Activated CD4-positive, alpha-beta T cell treated with anti-CD3 and anti-CD28 coated beads, Interleukin-2, amount 50 U/mL, for 24 hours (primary cell): Measurements from ENCODE around the gene WFDC5.

ENCODE experiments used
- DNase-seq, 2 donors: peaks; one replicate each; pipeline ENCODE4 v3.0.0-alpha.2; 2020; ENCODE audit warnings: low read depth in 1 of 2, low spot score in 1 of 2

Gene WFDC5

GRCh38 chr20:45115829-45116228 lies 855 bp upstream of the WFDC5 start:
- no peak for DNase-seq

DNA sequence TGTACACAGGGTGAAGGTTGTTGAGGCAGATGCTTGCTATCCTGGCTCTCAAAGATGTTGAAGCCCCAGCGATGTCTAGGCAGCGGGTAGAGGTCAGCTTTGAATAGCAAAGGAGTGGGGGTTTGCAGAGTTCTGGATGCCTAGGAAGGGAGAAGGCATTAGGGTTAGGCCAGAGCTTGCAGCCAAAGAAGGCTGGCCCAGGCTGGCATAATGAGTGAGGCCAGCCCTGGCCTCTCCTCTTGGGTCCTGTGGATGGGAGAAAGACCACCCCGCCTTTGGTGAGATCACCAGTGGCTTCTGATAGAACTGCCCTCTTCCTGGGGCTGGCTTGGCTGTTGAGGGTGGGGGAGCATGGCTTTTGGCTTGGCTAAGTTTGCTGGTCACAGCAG lies 406 bp upstream of the WFDC5 start:
- DNase-seq, result no peak

- no peak for DNase-seq
These were observed 1.1 kb downstream of the WFDC5 start for GRCh38 chr20:45113865-45114264.

DNA sequence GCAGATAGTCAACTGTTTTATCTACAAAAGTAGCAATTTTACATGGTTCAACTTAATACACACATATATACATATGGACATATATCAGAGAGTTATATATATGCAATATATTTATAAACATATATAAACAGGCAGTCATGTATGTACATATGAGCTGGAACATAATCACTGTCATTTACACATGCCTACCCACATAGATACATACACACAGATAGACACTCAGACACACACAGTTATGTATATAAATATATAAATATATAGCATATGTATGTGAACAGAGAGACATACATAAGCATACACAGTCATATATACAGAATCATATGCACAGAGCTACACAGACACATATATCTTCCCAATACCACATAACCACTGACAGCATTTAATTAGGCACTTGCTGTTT lies 2.2 kb downstream of the WFDC5 start:
- DNase-seq, result no peak

DNA sequence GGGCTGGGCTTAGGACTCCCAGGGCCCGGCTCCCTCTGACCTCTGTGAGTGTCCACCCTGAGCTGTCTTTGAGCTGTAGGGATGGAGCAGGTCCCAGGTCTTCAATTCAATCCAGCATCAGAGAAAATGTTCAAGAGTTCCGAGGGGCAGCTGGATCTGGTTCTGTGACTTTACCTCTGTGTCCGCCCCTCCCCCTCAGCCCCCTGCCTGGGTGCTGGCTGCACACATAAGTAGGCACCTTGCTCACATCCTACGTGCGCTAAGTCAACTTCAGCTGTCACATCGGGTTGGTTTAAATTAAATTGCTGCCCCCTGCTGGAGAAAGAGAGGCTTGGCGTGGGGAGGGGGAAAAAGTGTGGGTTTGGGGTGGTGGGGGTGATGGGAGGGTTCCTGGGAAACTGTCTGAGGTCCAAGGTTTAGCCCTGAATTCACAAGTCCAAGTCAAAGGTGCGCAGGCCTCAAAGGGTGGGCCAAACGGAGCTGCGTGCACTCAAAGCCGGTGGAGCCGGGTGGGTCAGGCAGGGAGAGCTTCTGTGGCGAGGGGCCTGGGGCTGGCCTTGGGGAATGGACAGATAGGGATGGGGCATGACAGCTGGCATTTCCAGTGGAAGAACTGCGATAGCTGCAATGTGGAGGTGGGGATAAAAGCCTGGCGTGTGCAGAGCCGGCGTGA lies 3.0 kb downstream of the WFDC5 start:
- no peak for DNase-seq

- DNase-seq, result no peak
These were observed 3.7 kb downstream of the WFDC5 start for GRCh38 chr20:45111285-45111684.

- DNase-seq, result no peak
These were observed 4.7 kb downstream of the WFDC5 start for GRCh38 chr20:45110301-45110700.

GRCh38 chr20:45109634-45110033 lies 5.3 kb downstream of the WFDC5 start:
- DNase-seq, result no peak

- DNase-seq, result no peak
These were observed 9.7 kb downstream of the WFDC5 start for GRCh38 chr20:45105317-45105716.

- no peak for DNase-seq
These were observed 10.2 kb downstream of the WFDC5 start for GRCh38 chr20:45104786-45105185.

DNA sequence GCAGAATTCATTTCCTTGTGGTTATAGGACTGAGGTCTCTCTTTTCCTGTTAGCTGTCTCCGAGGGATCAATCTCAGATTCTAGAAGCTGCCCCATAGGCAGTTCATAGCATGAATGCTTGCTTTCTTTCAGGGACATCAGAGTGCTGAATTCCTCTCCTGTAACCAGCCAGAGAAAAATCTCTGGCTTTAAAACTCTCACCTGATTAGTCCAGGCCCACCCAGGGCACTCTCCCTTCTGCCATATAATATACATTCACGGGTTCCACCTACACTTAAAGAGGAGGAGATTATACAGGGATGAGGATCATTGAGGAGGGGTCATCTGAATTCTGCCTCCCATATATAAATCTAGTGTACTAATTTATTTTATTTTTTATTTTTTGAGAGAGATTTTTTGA lies 11.9 kb downstream of the WFDC5 start:
- no peak for DNase-seq

- no peak for DNase-seq
These were observed 13.6 kb downstream of the WFDC5 start for GRCh38 chr20:45101333-45101850.

GRCh38 chr20:45100563-45101245 lies 14.3 kb downstream of the WFDC5 start, which contains the start of gene KCNS1:
TSS of gene KCNS1 (minus strand) at chr20:45101127. CDS start at chr20:45099236, 1,891 bp downstream.
- no peak for DNase-seq

DNA sequence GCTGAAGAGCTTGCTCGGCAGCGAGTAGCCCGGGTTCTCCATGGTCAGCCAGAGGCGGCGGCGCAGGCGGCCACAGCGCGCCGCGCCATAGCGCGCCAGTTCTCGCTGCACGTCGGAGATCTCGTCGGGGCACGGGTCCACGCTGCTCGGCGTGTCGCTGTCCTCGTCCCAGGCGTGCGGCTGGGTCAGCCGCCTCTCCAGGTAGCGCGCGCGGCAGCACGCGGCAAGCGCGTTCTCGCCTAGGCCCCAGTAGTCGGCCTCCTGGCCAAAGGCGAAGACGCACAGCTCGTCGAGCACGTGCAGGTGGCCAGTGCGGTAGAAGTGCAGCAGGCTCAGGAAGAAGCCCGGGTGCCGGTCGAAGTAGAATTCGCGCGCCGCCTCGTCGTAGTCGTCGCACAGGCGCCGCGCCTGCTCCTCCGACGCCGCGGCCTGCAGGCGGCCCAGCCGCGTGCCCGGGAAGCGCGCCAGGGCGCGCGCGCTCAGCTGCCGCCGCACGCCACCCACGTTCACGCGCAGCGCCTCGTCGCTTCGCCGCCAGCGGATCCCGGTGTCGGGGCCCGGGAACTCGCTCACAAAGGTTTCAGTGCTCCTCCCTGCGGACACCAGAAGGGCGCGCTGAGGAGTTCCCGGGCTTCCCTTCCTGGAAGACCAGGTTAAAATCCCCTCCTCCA lies 16.7 kb downstream of the WFDC5 start:
- no peak for DNase-seq

- DNase-seq, result peak in 1 of 2 donors; percentile 16
These were observed 17.4 kb downstream of the WFDC5 start for GRCh38 chr20:45097485-45098102.

DNA sequence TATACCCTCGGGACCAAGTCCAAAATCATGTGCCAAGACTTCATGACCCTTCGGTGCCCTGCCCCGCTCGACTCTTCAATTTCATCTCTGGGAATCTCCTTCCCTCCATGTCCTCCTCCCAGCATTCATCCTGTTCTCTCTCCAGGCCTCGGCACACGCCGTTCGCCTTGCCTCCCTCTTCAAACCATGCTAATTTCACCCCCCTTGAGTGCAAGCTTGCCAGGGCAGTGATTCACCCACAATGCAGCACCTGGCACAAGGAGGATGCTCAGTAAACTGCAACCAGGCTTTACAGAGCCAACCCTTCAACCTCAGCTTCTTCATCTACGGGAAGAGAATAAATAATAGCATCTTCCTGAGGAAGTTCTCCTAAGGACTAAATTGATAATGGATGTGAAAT lies 18.2 kb downstream of the WFDC5 start:
- no peak for DNase-seq

GRCh38 chr20:45095805-45096238 lies 19.2 kb downstream of the WFDC5 start:
- peak in 1 of 2 donors; percentile 47 for DNase-seq

GRCh38 chr20:45094864-45095574 lies 20.0 kb downstream of the WFDC5 start:
- no peak for DNase-seq

GRCh38 chr20:45094201-45094600 lies 20.8 kb downstream of the WFDC5 start:
- no peak for DNase-seq

GRCh38 chr20:45092898-45093297 lies 22.1 kb downstream of the WFDC5 start:
- no peak for DNase-seq

DNA sequence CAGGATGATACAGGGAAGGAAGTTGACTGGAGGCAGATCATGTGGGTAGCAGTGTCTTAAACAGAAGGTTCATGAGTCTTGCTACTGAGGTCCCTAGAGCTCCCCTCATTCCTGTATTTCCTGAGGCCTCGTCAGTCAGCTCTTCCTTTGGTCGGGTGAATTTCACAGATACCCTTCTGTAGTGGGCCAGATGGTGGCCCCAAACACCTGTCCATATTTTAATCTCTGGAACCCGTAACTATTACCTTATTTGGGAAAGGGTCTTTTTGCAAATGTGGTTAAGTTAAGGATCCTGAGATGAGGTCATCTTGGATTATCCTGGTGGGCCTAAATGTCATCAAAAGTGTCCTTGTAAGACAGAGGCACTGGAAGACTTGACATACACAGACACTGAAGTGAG lies 23.6 kb downstream of the WFDC5 start:
- no peak for DNase-seq
